GM06990 (cell line): ENCODE data around the gene LIMS2.

Experiments
- DNase-seq: peaks from one replicate; pipeline ENCODE4 v3.0.0-alpha.2; 2011; ENCODE audit not compliant: insufficient read length; ENCODE audit errors: extremely low read depth
- H3K27me3 ChIP-seq: replicated peaks from 2 replicates; pipeline ENCODE4 v1.6.0; 2011; ENCODE audit warnings: low read length; ENCODE audit not compliant: control insufficient read depth, insufficient read depth
- H3K36me3 ChIP-seq: 2 replicates; pipeline ENCODE4 v1.5.1; 2011; ENCODE audit warnings: low read length; ENCODE audit not compliant: control insufficient read depth, insufficient read depth
- H3K4me3 ChIP-seq: replicated peaks from 2 replicates; pipeline ENCODE4 v1.5.1; 2011; ENCODE audit warnings: low read depth, mild to moderate bottlenecking, control low read depth, low read length
- CTCF ChIP-seq: IDR thresholded peaks from 2 replicates; pipeline ENCODE4 v1.5.1; 2011; ENCODE audit warnings: low read length, control low read depth, mild to moderate bottlenecking, inconsistent platforms; ENCODE audit not compliant: insufficient read depth, poor library complexity, severe bottlenecking

LIMS2 gene

GRCh38 chr2:127637236-127637630, 38.1 kb downstream of the LIMS2 start:
- no peak for DNase-seq
- TF ChIP-seq CTCF, result no peak
- Histone ChIP-seq H3K4me3 (no peak overlapping the region), H3K36me3 (no peaks in the 10 kb centered on the region), H3K27me3 (no peaks in the 10 kb centered on the region)

- H3K27me3 ChIP-seq, result no peaks in the 10 kb centered on the region
- no peak for TF ChIP-seq CTCF
- no peaks in the 10 kb centered on the region for H3K36me3 ChIP-seq
- no peak for DNase-seq
- H3K4me3 ChIP-seq, result no peak overlapping the region
These were observed 38.8 kb downstream of the LIMS2 start for GRCh38 chr2:127636248-127637235.

- no peak for DNase-seq
- Histone ChIP-seq H3K4me3 (no peak overlapping the region), H3K36me3 (no peaks in the 10 kb centered on the region), H3K27me3 (no peaks in the 10 kb centered on the region)
- TF ChIP-seq CTCF, result no peak
These were observed 39.7 kb downstream of the LIMS2 start for GRCh38 chr2:127635380-127636237.

GRCh38 chr2:127634626-127635379, 40.5 kb downstream of the LIMS2 start:
- Histone ChIP-seq H3K36me3 (no peaks in the 10 kb centered on the region), H3K27me3 (no peaks in the 10 kb centered on the region), H3K4me3 (no peak overlapping the region)
- no peak for TF ChIP-seq CTCF
- DNase-seq, result no peak

DNA sequence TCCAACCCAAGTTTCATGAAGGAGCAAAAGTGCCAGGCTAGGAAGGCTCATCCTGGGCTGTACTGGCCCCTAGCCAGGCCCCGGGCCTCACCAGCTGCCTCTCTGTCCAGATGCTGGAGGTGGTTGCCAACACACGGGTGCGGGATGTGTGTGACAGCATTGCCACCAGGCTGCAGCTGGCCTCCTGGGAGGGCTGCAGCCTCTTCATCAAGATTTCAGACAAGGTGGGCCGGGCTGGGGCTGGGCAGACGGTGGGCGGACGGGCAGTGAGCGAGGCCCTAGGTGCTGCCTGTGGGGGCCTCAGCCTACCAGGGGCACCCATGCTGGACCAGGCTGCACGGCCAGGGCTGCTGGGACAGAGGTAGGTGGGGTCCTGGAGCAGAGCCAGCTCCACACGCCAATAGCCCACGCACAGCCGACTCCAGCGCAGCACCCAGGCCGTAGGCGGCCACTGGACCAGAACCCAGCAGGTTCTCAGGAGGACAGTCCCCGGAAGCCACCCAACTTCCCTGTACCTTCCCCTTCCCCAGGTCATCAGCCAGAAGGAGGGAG, 41.2 kb downstream of the LIMS2 start:
- DNase-seq, result no peak
- Histone ChIP-seq H3K4me3 (no peak overlapping the region), H3K27me3 (no peaks in the 10 kb centered on the region), H3K36me3 (no peaks in the 10 kb centered on the region)
- no peak for TF ChIP-seq CTCF
